ENCODE data around the gene ADARB2.

The ADARB2 gene

DNA sequence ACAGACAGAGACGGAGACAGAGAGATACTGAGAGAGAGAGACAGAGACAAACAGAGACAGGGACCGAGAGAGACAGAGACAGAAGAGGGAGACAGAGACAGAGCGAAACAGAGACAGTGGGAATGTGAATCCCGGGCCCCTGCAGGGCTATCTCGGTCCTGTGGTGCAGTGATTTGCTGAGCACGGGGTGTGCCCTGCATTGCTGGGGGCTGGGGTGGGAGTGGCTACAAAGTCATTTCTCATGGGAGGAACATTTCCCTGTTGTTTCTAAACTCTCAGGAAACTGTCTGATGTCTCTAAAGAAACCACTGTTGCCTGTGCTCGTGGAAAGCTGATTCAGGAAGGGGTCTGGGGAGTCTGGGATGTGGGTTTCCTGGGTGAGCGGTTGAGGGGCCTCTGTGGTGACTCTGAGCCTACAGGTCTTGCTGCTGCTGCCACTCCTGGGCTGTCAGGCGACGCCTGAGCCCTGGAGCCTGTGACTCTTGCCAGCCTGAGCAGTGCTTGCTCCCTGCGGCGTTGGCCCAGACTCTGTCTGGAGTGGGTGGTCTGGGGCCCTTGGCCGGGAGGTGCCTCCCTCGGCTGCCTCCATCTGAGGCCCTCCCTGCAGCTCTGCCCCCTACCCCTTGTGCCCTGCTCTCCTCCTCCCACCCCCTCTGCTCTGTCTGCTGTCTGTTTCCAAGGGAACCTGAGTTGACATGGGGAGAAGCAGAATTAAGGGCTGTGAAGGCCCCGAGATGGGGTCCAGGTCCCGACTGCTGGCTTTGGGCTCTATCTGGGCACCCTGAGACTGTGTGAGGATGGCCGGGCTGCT, 389.2 kb downstream of the ADARB2 start:
- DNase-seq (ENCODE audit: extremely low spot score), result no peak
- TF ChIP-seq, protein P1, sequence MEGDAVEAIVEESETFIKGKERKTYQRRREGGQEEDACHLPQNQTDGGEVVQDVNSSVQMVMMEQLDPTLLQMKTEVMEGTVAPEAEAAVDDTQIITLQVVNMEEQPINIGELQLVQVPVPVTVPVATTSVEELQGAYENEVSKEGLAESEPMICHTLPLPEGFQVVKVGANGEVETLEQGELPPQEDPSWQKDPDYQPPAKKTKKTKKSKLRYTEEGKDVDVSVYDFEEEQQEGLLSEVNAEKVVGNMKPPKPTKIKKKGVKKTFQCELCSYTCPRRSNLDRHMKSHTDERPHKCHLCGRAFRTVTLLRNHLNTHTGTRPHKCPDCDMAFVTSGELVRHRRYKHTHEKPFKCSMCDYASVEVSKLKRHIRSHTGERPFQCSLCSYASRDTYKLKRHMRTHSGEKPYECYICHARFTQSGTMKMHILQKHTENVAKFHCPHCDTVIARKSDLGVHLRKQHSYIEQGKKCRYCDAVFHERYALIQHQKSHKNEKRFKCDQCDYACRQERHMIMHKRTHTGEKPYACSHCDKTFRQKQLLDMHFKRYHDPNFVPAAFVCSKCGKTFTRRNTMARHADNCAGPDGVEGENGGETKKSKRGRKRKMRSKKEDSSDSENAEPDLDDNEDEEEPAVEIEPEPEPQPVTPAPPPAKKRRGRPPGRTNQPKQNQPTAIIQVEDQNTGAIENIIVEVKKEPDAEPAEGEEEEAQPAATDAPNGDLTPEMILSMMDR (IDR thresholded peaks at IDR 0.05; ENCODE audit: control extremely low read depth, extremely low read depth, low read depth, missing control alignments), result no peak
- POLR2A ChIA-PET, result no interaction called here
- CTCF ChIA-PET, result interaction anchor here (1.8 kb wide), 1 partner anchor 21 kb away, joined by 5 read pairs; no protein-coding TSS in a partner anchor

DNA sequence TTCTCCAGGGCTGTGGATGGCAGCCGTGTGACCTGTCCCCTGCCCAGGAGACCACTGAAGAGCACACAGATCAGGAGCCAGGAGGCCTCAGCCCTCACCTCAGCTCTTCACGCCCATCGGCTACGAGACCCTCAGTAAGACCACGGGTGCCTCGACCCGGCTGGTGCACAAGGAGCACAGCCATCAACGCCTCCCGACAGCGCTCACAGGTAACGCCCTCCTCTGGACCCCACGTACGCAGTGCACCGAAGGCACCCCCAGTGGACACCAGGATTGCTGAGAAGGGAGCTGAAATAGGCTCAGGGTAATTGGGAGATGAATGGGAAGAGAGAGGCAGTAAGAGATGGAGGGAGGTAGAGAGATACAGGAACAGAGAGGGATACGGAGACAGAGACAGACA, 389.8 kb downstream of the ADARB2 start:
- POLR2A ChIA-PET, result no interaction called here
- TF ChIP-seq, protein P1 (IDR thresholded peaks at IDR 0.05; ENCODE audit: control extremely low read depth, extremely low read depth, low read depth, missing control alignments), result no peak
- CTCF ChIA-PET, result interaction anchor here (1.8 kb wide), 1 partner anchor 21 kb away, joined by 5 read pairs; no protein-coding TSS in a partner anchor
- no peak for DNase-seq (ENCODE audit: extremely low spot score)

DNA sequence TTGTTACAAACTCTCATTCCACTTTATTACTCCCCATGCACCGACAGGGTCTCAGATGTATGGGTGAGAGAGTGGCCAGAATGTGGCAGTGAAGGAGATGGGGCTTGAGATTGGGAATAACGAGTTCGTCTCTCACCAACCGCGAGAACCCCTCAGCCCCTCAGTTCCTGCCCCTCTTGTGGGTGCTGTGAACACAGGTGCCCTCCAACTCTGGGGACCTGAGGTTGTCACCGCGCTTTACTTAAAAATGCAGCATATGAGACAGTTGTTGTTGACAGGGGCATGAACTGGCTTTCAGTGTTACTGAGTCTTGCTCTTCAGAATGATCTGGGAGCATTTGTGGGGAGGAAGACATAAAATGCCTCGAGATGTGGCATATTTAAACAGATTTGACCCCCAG, 391.1 kb downstream of the ADARB2 start:
- TF ChIP-seq, protein P1 (IDR thresholded peaks at IDR 0.05; ENCODE audit: control extremely low read depth, extremely low read depth, low read depth, missing control alignments), result no peak
- POLR2A ChIA-PET, result no interaction called here
- no peak for DNase-seq (ENCODE audit: extremely low spot score)
- CTCF ChIA-PET, result interaction anchor here (1.8 kb wide), 1 partner anchor 23 kb away, joined by 5 read pairs; no protein-coding TSS in a partner anchor

- DNase-seq (ENCODE audit: extremely low spot score), result no peak
- POLR2A ChIA-PET, result no interaction called here
- TF ChIP-seq, protein P1 (IDR thresholded peaks at IDR 0.05; ENCODE audit: control extremely low read depth, extremely low read depth, low read depth, missing control alignments), result no peak
- CTCF ChIA-PET, result no interaction called here
Measured at GRCh38 chr10:1345368-1345767, 392.0 kb downstream of the ADARB2 start.

DNA sequence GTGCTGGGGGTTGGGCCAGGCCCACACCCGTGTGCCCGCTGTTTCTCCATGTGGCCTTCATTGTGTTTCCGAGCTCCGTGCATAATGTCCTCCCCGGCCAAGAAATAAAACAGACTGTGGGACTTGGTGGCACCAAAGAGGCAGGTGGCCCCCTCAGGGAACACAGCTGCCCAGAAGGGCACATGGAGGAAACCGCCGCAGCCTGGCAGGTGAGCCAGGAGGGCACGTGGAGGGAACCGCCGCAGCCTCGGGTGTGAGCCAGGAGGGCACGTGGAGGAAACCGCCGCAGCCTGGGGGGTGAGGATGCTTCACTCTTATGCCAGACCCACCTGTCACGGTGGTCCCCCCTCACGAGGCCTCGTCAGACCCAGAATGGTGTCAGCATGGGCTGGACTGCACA, 392.5 kb downstream of the ADARB2 start:
- DNase-seq (ENCODE audit: extremely low spot score), result no peak
- TF ChIP-seq, protein P1 (IDR thresholded peaks at IDR 0.05; ENCODE audit: control extremely low read depth, extremely low read depth, low read depth, missing control alignments), result no peak
- ChIA-PET POLR2A (no interaction called here), CTCF (no interaction called here)

- DNase-seq (ENCODE audit: extremely low spot score), result no peak
- POLR2A ChIA-PET, result no interaction called here
- TF ChIP-seq, protein P1 (IDR thresholded peaks at IDR 0.05; ENCODE audit: control extremely low read depth, extremely low read depth, low read depth, missing control alignments), result no peak
- CTCF ChIA-PET, result no interaction called here
Measured at GRCh38 chr10:1344408-1344807, 392.9 kb downstream of the ADARB2 start.

Data from GM10248 (cell line).